ENCODE results near the gene USH2A.
"Not testable (repeated sequence)": the region's sequence is repeated elsewhere in the genome, so short reads cannot be mapped to it uniquely, and the experiment has no call there.

The USH2A gene

GRCh38 chr1:216032284-216032683, 391.0 kb downstream of the USH2A start:
- no peak for DNase-seq (ENCODE audit: low read depth)
- TF ChIP-seq CTCF (conservative IDR thresholded peaks at IDR 0.05; ENCODE audit: low read length) = no peak
- H3K4me3 ChIP-seq (ENCODE audit: low read length) = no peak overlapping the region

- DNase-seq (ENCODE audit: low read depth) = no peak
- H3K4me3 ChIP-seq (ENCODE audit: low read length) = no peak overlapping the region
- TF ChIP-seq CTCF (conservative IDR thresholded peaks at IDR 0.05; ENCODE audit: low read length) = no peak
Observed at GRCh38 chr1:216028631-216029030, 394.6 kb downstream of the USH2A start.

GRCh38 chr1:216024546-216024945, 398.7 kb downstream of the USH2A start:
- no peak for DNase-seq (ENCODE audit: low read depth)
- no peak for TF ChIP-seq CTCF (conservative IDR thresholded peaks at IDR 0.05; ENCODE audit: low read length)
- H3K4me3 ChIP-seq (ENCODE audit: low read length) = no peak overlapping the region

- no peak overlapping the region for H3K4me3 ChIP-seq (ENCODE audit: low read length)
- no peak for TF ChIP-seq CTCF (conservative IDR thresholded peaks at IDR 0.05; ENCODE audit: low read length)
- DNase-seq (ENCODE audit: low read depth) = no peak
Observed at GRCh38 chr1:216020743-216021345, 402.4 kb downstream of the USH2A start.

GRCh38 chr1:216015116-216015515, 408.1 kb downstream of the USH2A start:
- DNase-seq (ENCODE audit: low read depth) = no peak
- no peak overlapping the region for H3K4me3 ChIP-seq (ENCODE audit: low read length)
- TF ChIP-seq CTCF (conservative IDR thresholded peaks at IDR 0.05; ENCODE audit: low read length) = no peak

GRCh38 chr1:216014086-216014485, 409.2 kb downstream of the USH2A start:
- no peak overlapping the region for H3K4me3 ChIP-seq (ENCODE audit: low read length)
- no peak for TF ChIP-seq CTCF (conservative IDR thresholded peaks at IDR 0.05; ENCODE audit: low read length)
- peak; percentile 43 for DNase-seq (ENCODE audit: low read depth)

- H3K4me3 ChIP-seq (ENCODE audit: low read length); DNase-seq (ENCODE audit: low read depth): not testable (repeated sequence)
Observed at GRCh38 chr1:216009456-216009855, 413.8 kb downstream of the USH2A start.

GRCh38 chr1:216005916-216006315, 417.3 kb downstream of the USH2A start:
- DNase-seq (ENCODE audit: low read depth) = no peak
- no peak overlapping the region for H3K4me3 ChIP-seq (ENCODE audit: low read length)
- TF ChIP-seq CTCF (conservative IDR thresholded peaks at IDR 0.05; ENCODE audit: low read length) = no peak
